H9 (cell line): ENCODE data around the gene ILF3. TPM values are rescaled to one million over a fixed set of nuclear protein-coding genes. Genes with fewer than 3 reads are reported as not detected.
A peak's percentile ranks its signal among the peaks of the same experiment; 100 is the strongest.

Experiments
- DNase-seq: peaks from one replicate; pipeline ENCODE4 v3.0.0-alpha.2; 2017
- H2AFZ ChIP-seq: one replicate; pipeline ENCODE4 v1.6.1; 2013; ENCODE audit warnings: mild to moderate bottlenecking, low read length, control low read depth, moderate library complexity
- H2AK5ac ChIP-seq: 2 replicates; pipeline ENCODE4 v1.6.1; 2013; ENCODE audit warnings: low read length, control low read depth, mixed read lengths; ENCODE audit not compliant: insufficient read length
- H2BK120ac ChIP-seq: one replicate; pipeline ENCODE4 v1.6.1; 2013; ENCODE audit warnings: low read depth, mild to moderate bottlenecking, low read length, control low read depth, inconsistent platforms; ENCODE audit not compliant: poor library complexity, severe bottlenecking
- H2BK12ac ChIP-seq: 2 replicates; pipeline ENCODE4 v1.6.1; 2013; ENCODE audit warnings: low read length, control low read depth, mixed read lengths, low read depth; ENCODE audit not compliant: insufficient read length
- H2BK15ac ChIP-seq: 2 replicates; pipeline ENCODE4 v1.6.1; 2013; ENCODE audit warnings: low read depth, low read length, control low read depth
- H2BK20ac ChIP-seq: one replicate; pipeline ENCODE4 v1.6.1; 2013; ENCODE audit warnings: low read depth, mild to moderate bottlenecking, low read length, control low read depth, inconsistent platforms; ENCODE audit not compliant: poor library complexity, severe bottlenecking
- H2BK5ac ChIP-seq: 2 replicates; pipeline ENCODE4 v1.6.1; 2013; ENCODE audit warnings: low read length, control low read depth, mixed read lengths; ENCODE audit not compliant: insufficient read length
- H3K14ac ChIP-seq: 2 replicates; pipeline ENCODE4 v1.6.1; 2013; ENCODE audit warnings: low read length, control low read depth; ENCODE audit not compliant: insufficient read depth
- H3K18ac ChIP-seq: 2 replicates; pipeline ENCODE4 v1.6.1; 2013; ENCODE audit warnings: low read depth, mild to moderate bottlenecking, mixed read lengths, low read length, control low read depth; ENCODE audit not compliant: insufficient read length
- H3K23ac ChIP-seq: 2 replicates; pipeline ENCODE4 v1.6.1; 2013; ENCODE audit warnings: low read length, control low read depth, mixed read lengths, low read depth; ENCODE audit not compliant: insufficient read length
- H3K23me2 ChIP-seq: 2 replicates; pipeline ENCODE4 v1.6.1; 2013; ENCODE audit warnings: low read depth, mild to moderate bottlenecking, mixed read lengths, low read length, control low read depth; ENCODE audit not compliant: insufficient read length, poor library complexity, severe bottlenecking
- H3K27ac ChIP-seq: 2 replicates; pipeline ENCODE4 v1.5.1; 2013; ENCODE audit warnings: low read length, control low read depth, mixed read lengths, low read depth; ENCODE audit not compliant: insufficient read length
- H3K27me3 ChIP-seq: 2 replicates; pipeline ENCODE4 v1.6.1; 2013; ENCODE audit warnings: low read length, control low read depth, inconsistent platforms; ENCODE audit not compliant: insufficient read depth
- H3K4ac ChIP-seq: 2 replicates; pipeline ENCODE4 v1.6.1; 2013; ENCODE audit warnings: low read depth, mild to moderate bottlenecking, control low read depth, inconsistent platforms, low read length, moderate library complexity
- H3K4me1 ChIP-seq: 2 replicates; pipeline ENCODE4 v1.6.1; 2013; ENCODE audit warnings: low read length, control low read depth, inconsistent platforms; ENCODE audit not compliant: insufficient read depth
- H3K4me2 ChIP-seq: 2 replicates; pipeline ENCODE4 v1.6.1; 2013; ENCODE audit warnings: low read length, control low read depth, mixed read lengths; ENCODE audit not compliant: insufficient read length, insufficient read depth
- H3K56ac ChIP-seq: 2 replicates; pipeline ENCODE4 v1.6.1; 2013; ENCODE audit warnings: low read depth, mild to moderate bottlenecking, mixed read lengths, low read length, control low read depth; ENCODE audit not compliant: insufficient read length
- H3K79me1 ChIP-seq: 2 replicates; pipeline ENCODE4 v1.6.1; 2013; ENCODE audit warnings: low read depth, mild to moderate bottlenecking, moderate library complexity, low read length, control low read depth, inconsistent platforms; ENCODE audit not compliant: insufficient read depth, poor library complexity, severe bottlenecking
- H3K79me2 ChIP-seq: 2 replicates; pipeline ENCODE4 v1.6.1; 2013; ENCODE audit warnings: low read length, control low read depth, inconsistent platforms; ENCODE audit not compliant: insufficient read depth
- H3K9ac ChIP-seq: 2 replicates; pipeline ENCODE4 v1.6.1; 2013; ENCODE audit warnings: low read length, control low read depth, mixed read lengths; ENCODE audit not compliant: insufficient read length; ENCODE audit errors: extremely low read depth
- H3K9me3 ChIP-seq: one replicate; pipeline ENCODE4 v1.6.1; 2013; ENCODE audit warnings: low read depth, low read length, inconsistent platforms; ENCODE audit not compliant: control insufficient read depth
- H3T11ph ChIP-seq: one replicate; pipeline ENCODE4 v1.6.1; 2013; ENCODE audit warnings: mild to moderate bottlenecking, low read length, control low read depth, inconsistent platforms
- H4K20me1 ChIP-seq: one replicate; pipeline ENCODE4 v1.6.1; 2013; ENCODE audit not compliant: control insufficient read depth, insufficient read length, insufficient read depth
- H4K5ac ChIP-seq: 2 replicates; pipeline ENCODE4 v1.6.1; 2013; ENCODE audit warnings: low read depth, mild to moderate bottlenecking, mixed read lengths, low read length, control low read depth; ENCODE audit not compliant: insufficient read length
- H4K8ac ChIP-seq: replicated peaks from 2 replicates; pipeline ENCODE4 v1.6.1; 2013; ENCODE audit warnings: low read length, control low read depth, mixed read lengths, low read depth; ENCODE audit not compliant: insufficient read length
- H4K91ac ChIP-seq: 2 replicates; pipeline ENCODE4 v1.6.1; 2013; ENCODE audit warnings: low read depth, mild to moderate bottlenecking, moderate library complexity, mixed read lengths, low read length, control low read depth; ENCODE audit not compliant: insufficient read length
- H3K27ac Mint-ChIP-seq, 3 experiments: 2 replicates in 2 of 3; 3 replicates in 1 of 3; pipeline ENCODE4 v1.8.0; 2020 to 2021; ENCODE audit warnings: mixed read lengths in 3 of 3, mild to moderate bottlenecking in 1 of 3, moderate library complexity in 1 of 3
- H3K27me3 Mint-ChIP-seq: 2 replicates; pipeline ENCODE4 v1.8.0; 2021; ENCODE audit warnings: low read depth, mild to moderate bottlenecking, moderate library complexity, mixed read lengths
- H3K36me3 Mint-ChIP-seq, 3 experiments: 2 replicates in 2 of 3; 3 replicates in 1 of 3; pipeline ENCODE4 v1.8.0; 2020 to 2021; ENCODE audit warnings: low read depth in 3 of 3, mixed read lengths in 3 of 3; ENCODE audit not compliant: insufficient read depth in 1 of 3
- H3K4me1 Mint-ChIP-seq, 2 experiments: 2 replicates each; pipeline ENCODE4 v1.8.0; 2020; ENCODE audit warnings: mixed read lengths in 2 of 2
- H3K4me3 Mint-ChIP-seq, 2 experiments: 2 replicates in 1 of 2; 3 replicates in 1 of 2; pipeline ENCODE4 v1.8.0; 2020 to 2021; ENCODE audit warnings: mild to moderate bottlenecking in 2 of 2, mixed read lengths in 2 of 2, moderate library complexity in 1 of 2
- H3K9me3 Mint-ChIP-seq, 2 experiments: 2 replicates in 1 of 2; 3 replicates in 1 of 2; pipeline ENCODE4 v1.8.0; 2020; ENCODE audit warnings: mild to moderate bottlenecking in 2 of 2, mixed read lengths in 2 of 2, moderate library complexity in 1 of 2
- WGBS: extraction: QIAGEN DNeasy Blood & Tissue Kit; methylation state at CpG from one replicate; pipeline ENCODE4 v1.1.7; 2013; ENCODE audit warnings: missing lambda C conversion rate, low lambda C conversion rate, mixed read lengths; ENCODE audit not compliant: insufficient read length; ENCODE audit errors: extremely low coverage; 5-methylcytosine and 5-hydroxymethylcytosine counted together
- total RNA-seq: library from RNA; stranded (reverse); gene quantifications from 2 replicates; pipeline ENCODE4 v1.2.1, GENCODE V29; 2021
- TF ChIP-seq, protein P1 (sequence below): fragments of 200-600 bp; sonication (generic); conservative IDR thresholded peaks from 3 replicates; pipeline ENCODE4 v1.8.0; 2021; ENCODE audit warnings: antibody characterized with exemption, mild to moderate bottlenecking

ILF3 gene
- total RNA-seq, 1 experiment from 2014 or later: 841 TPM

GRCh38 chr19:10717356-10718204 is 63.4 kb downstream of the ILF3 start, which contains the start of gene DNM2:
Gene DNM2, plus strand, starts transcription at chr19:10718079. Its CDS starts 164 bp downstream, at chr19:10718243.
- Histone ChIP-seq H3K23ac (no peak within 1 kb of the TSS), H3K23me2 (peaks cover 7% of the 10 kb centered on the region), H3T11ph (no peak within 1 kb of the TSS), H3K9me3 (no peaks in the 10 kb centered on the region), H3K9ac (peak within 1 kb of the TSS; percentile 73), H3K4ac (no peak within 1 kb of the TSS), H3K79me1 (peaks cover 11% of the 10 kb centered on the region), H4K8ac (no peak within 1 kb of the TSS), H3K27me3 (no peaks in the 10 kb centered on the region), H3K56ac (no peak within 1 kb of the TSS), H3K14ac (peak within 1 kb of the TSS; percentile 44), H3K18ac (peak within 1 kb of the TSS; percentile 49), H4K91ac (no peak within 1 kb of the TSS), H2AK5ac (no peak within 1 kb of the TSS), H2BK120ac (no peak within 1 kb of the TSS), H4K5ac (no peak within 1 kb of the TSS), H2BK12ac (no peak within 1 kb of the TSS), H2BK20ac (no peak within 1 kb of the TSS), H2BK15ac (no peak within 1 kb of the TSS), H2BK5ac (no peak within 1 kb of the TSS), H3K4me1 (no peaks in the 10 kb centered on the region), H4K20me1 (peaks cover 2% of the 10 kb centered on the region), H2AFZ (no peak within 1 kb of the TSS), H3K4me2 (peak within 1 kb of the TSS; percentile 68), H3K79me2 (peaks cover 30% of the 10 kb centered on the region; the same call in 1 of the 2 replicates), H3K27ac (no peak within 1 kb of the TSS)
- peak; percentile 100 for DNase-seq
- TF ChIP-seq, protein P1, sequence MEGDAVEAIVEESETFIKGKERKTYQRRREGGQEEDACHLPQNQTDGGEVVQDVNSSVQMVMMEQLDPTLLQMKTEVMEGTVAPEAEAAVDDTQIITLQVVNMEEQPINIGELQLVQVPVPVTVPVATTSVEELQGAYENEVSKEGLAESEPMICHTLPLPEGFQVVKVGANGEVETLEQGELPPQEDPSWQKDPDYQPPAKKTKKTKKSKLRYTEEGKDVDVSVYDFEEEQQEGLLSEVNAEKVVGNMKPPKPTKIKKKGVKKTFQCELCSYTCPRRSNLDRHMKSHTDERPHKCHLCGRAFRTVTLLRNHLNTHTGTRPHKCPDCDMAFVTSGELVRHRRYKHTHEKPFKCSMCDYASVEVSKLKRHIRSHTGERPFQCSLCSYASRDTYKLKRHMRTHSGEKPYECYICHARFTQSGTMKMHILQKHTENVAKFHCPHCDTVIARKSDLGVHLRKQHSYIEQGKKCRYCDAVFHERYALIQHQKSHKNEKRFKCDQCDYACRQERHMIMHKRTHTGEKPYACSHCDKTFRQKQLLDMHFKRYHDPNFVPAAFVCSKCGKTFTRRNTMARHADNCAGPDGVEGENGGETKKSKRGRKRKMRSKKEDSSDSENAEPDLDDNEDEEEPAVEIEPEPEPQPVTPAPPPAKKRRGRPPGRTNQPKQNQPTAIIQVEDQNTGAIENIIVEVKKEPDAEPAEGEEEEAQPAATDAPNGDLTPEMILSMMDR: peak; percentile 89
- Mint-ChIP-seq H3K27ac (peak within 1 kb of the TSS; percentile 85 to 96 (median 90)), H3K4me1 (peaks cover 13 to 17% of the 10 kb centered on the region in 2 experiments), H3K27me3 (no peaks in the 10 kb centered on the region), H3K4me3 (peak within 1 kb of the TSS; percentile 88 to 95), H3K36me3 (peaks cover 5 to 14% (median 11%) of the 10 kb centered on the region in 3 experiments; a peak in 5 of 7 replicates), H3K9me3 (no peaks in the 10 kb centered on the region)
- no CpG with 5 or more reads among the region's 57 CpGs for WGBS
